ENCODE results near the gene KLF3. TPM values are rescaled to one million over a fixed set of nuclear protein-coding genes. Genes with fewer than 3 reads are reported as not detected.

Gene KLF3
- total RNA-seq, 4 donors from 2014 or later = 46.0 to 73.1 (median 54.7) TPM

- TF ChIP-seq CTCF (IDR thresholded peaks at IDR 0.05; ENCODE audit: low read depth) = no peak
Observed at GRCh38 chr4:38716256-38716655, 52.3 kb downstream of the KLF3 start.

- TF ChIP-seq CTCF (IDR thresholded peaks at IDR 0.05; ENCODE audit: low read depth) = no peak
Observed at GRCh38 chr4:38717604-38718003, 53.6 kb downstream of the KLF3 start.

DNA sequence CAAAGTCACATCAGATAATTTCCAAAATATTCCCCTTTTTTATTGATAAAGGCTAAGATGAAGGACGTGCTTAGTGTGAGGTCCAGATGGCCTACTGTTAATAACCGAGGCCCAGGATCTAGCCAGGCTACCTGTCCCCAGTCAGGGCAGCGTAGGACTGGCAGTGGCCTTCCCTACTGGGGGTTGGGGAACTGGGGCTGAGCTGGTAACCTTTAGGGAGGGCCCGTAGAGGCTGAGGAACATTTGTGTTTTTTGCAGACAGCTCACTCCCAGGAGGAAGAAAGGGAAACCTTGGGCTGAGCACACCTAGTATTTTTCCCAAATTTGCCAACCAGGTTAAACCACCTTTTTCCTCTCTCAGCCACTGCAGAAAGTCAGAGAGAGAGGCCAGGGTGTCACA is 59.1 kb downstream of the KLF3 start:
- TF ChIP-seq CTCF (IDR thresholded peaks at IDR 0.05; ENCODE audit: low read depth) = no peak

- TF ChIP-seq CTCF (IDR thresholded peaks at IDR 0.05; ENCODE audit: low read depth) = no peak
Observed at GRCh38 chr4:38723726-38724474, 59.9 kb downstream of the KLF3 start.

DNA sequence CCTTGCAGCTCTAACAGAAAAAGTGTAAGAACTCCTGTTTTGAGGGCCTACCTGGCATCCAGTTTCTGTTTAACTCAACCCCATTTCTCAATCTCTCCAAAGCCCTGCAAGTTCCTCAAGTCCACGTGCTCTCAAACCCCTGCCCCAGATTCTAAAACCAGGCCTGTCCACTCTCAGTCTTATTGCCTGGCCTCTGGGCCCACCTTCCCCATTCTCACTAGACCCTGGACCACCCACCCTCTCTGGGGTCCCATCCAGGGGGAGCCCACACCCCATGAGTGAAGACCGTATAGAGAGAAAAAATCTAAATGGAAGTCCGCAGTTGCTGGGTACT is 60.4 kb downstream of the KLF3 start:
- TF ChIP-seq CTCF (IDR thresholded peaks at IDR 0.05; ENCODE audit: low read depth) = no peak

DNA sequence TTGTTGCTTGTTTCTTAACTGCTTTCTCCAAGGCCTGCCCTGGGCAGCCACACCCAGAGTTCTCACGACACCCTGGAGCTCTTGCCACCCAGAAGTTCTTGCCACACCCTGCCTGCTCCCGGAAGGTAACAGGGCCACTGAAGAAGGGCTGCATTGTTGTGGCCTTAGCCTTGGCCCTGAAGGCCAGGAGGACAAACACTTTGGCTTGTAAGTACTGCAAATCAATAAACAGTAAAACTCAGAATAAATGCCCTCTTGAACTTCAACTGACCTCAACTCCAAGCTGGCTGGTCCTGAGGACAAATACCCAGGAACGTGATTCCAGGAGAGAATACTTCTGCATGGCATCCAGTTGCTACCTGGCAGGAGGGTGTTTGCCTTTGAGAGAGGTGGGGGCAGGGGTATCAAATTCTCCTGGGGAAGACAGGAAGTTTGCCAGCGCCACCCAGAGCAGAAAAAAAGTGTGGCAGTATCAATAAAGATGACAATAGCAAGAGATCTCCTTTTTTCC is 64.7 kb downstream of the KLF3 start:
- TF ChIP-seq CTCF (IDR thresholded peaks at IDR 0.05; ENCODE audit: low read depth) = no peak

GRCh38 chr4:38730493-38730829 is 66.5 kb downstream of the KLF3 start:
- TF ChIP-seq CTCF (IDR thresholded peaks at IDR 0.05; ENCODE audit: low read depth) = no peak
